Thoracic aorta (tissue), 2 donors: ENCODE measurements around the gene PEBP1. TPM values are rescaled to one million over a fixed set of nuclear protein-coding genes. Genes with fewer than 3 reads are reported as not detected.

Experiments
- ATAC-seq: fragments of 150-250 bp; one replicate; pipeline ENCODE4 v1.8.0; 2017; ENCODE audit warnings: low read depth; ENCODE audit not compliant: insufficient number of reproducible peaks, low FRiP score
- DNase-seq: peaks from one replicate; pipeline ENCODE4 v3.0.0-alpha.2; 2020; ENCODE audit warnings: low spot score
- H3K27ac ChIP-seq, 2 donors: fragments of 200-600 bp; sonication (generic); 1 replicate in 1 of 2; 2 replicates in 1 of 2; pipeline ENCODE4 v1.5.1; 2016; ENCODE audit warnings: mild to moderate bottlenecking in 2 of 2, moderate library complexity in 2 of 2
- H3K27me3 ChIP-seq: fragments of 200-600 bp; sonication (generic); replicated peaks from 2 replicates; pipeline ENCODE4 v1.6.0; 2016; ENCODE audit warnings: mild to moderate bottlenecking; ENCODE audit not compliant: insufficient read depth
- H3K36me3 ChIP-seq: fragments of 200-600 bp; sonication (generic); one replicate; pipeline ENCODE4 v1.5.1; 2016
- H3K4me1 ChIP-seq, 2 donors: fragments of 200-600 bp; sonication (generic); 1 replicate in 1 of 2; 2 replicates in 1 of 2; pipeline versions ENCODE4 v1.5.1 to v1.6.0; 2016; ENCODE audit warnings: low read depth in 2 of 2, mild to moderate bottlenecking in 1 of 2; ENCODE audit not compliant: control insufficient read depth in 1 of 2
- H3K4me3 ChIP-seq: fragments of 200-600 bp; sonication (generic); 2 replicates; pipeline ENCODE4 v1.5.1; 2016; ENCODE audit warnings: mild to moderate bottlenecking
- H3K9me3 ChIP-seq: fragments of 200-600 bp; sonication (generic); 2 replicates; pipeline ENCODE4 v1.5.1; 2016
- CTCF ChIP-seq: fragments of 200-600 bp; sonication (generic); IDR thresholded peaks from one replicate; pipeline ENCODE4 v1.5.1; 2019; ENCODE audit warnings: antibody characterized with exemption
- total RNA-seq, 2 donors: library from RNA; depleted of rRNA; stranded (reverse); fragments of >200 nt; gene quantifications; one replicate each; pipeline versions ENCODE4 v1.1.0 to v1.2.3, GENCODE V29; 2016

PEBP1 gene
- total RNA-seq, 2 donors from 2014 or later = 248 to 385 TPM

GRCh38 chr12:118145798-118146156, 9.9 kb downstream of the PEBP1 start:
- H3K27me3 ChIP-seq = no peaks in the 10 kb centered on the region
- DNase-seq (no peak), ATAC-seq (no peak)
- TF ChIP-seq CTCF = no peak
- H3K4me3 ChIP-seq = no peak overlapping the region
- H3K36me3 ChIP-seq = peaks cover 41% of the 10 kb centered on the region
- no peaks in the 10 kb centered on the region for H3K9me3 ChIP-seq
- H3K4me1 ChIP-seq = no peaks in the 10 kb centered on the region
- no peak overlapping the region for H3K27ac ChIP-seq

- DNase-seq (no peak), ATAC-seq (no peak)
- H3K36me3 ChIP-seq = peaks cover 44% of the 10 kb centered on the region
- H3K4me3 ChIP-seq = no peak overlapping the region
- no peaks in the 10 kb centered on the region for H3K4me1 ChIP-seq
- H3K9me3 ChIP-seq = no peaks in the 10 kb centered on the region
- TF ChIP-seq CTCF = no peak
- H3K27ac ChIP-seq = no peak overlapping the region
- H3K27me3 ChIP-seq = no peaks in the 10 kb centered on the region
Observed at GRCh38 chr12:118148287-118148686, 12.4 kb downstream of the PEBP1 start.

- ATAC-seq = no peak
Observed at GRCh38 chr12:118150625-118151024, 14.7 kb downstream of the PEBP1 start.

GRCh38 chr12:118151755-118152154, 15.8 kb downstream of the PEBP1 start:
- no peak for TF ChIP-seq CTCF
- H3K27me3 ChIP-seq = no peaks in the 10 kb centered on the region
- peaks cover 18% of the 10 kb centered on the region for H3K36me3 ChIP-seq
- H3K4me1 ChIP-seq = no peaks in the 10 kb centered on the region
- H3K27ac ChIP-seq = no peak overlapping the region
- no peaks in the 10 kb centered on the region for H3K9me3 ChIP-seq
- no peak for ATAC-seq
- no peak overlapping the region for H3K4me3 ChIP-seq
- DNase-seq = no peak

More at GRCh38 chr12:118150625-118151024, 14.7 kb downstream of the PEBP1 start:
- DNase-seq = no peak
- Histone ChIP-seq H3K27ac (no peak overlapping the region), H3K4me3 (no peak overlapping the region), H3K27me3 (no peaks in the 10 kb centered on the region), H3K36me3 (peaks cover 23% of the 10 kb centered on the region), H3K9me3 (no peaks in the 10 kb centered on the region), H3K4me1 (no peaks in the 10 kb centered on the region)
- TF ChIP-seq CTCF = no peak

- Histone ChIP-seq H3K4me3 (no peak overlapping the region), H3K36me3 (peaks cover 30% of the 10 kb centered on the region), H3K4me1 (no peaks in the 10 kb centered on the region), H3K27ac (no peak overlapping the region), H3K27me3 (no peaks in the 10 kb centered on the region), H3K9me3 (no peaks in the 10 kb centered on the region)
- ATAC-seq = no peak
- no peak for TF ChIP-seq CTCF
- DNase-seq = no peak
Observed at GRCh38 chr12:118160536-118160935, 24.6 kb downstream of the PEBP1 start.
